K562 (cell line): ENCODE data around the gene GUCY1A1.

Source experiments
- CREM ChIP-seq: IDR thresholded peaks from 2 replicates; pipeline ENCODE4 v1.6.1; 2014; ENCODE audit warnings: antibody characterized with exemption, low read depth
- EP300 ChIP-seq: IDR thresholded peaks from 2 replicates; pipeline ENCODE4 v1.6.1; 2012; ENCODE audit warnings: low read length, improper control_type of control experiment
- SIN3A ChIP-seq, 2 experiments: fragments of 150-350 bp in 1 of 2; IDR thresholded peaks; 2 replicates each; pipeline ENCODE4 v1.6.1; 2011 to 2016; ENCODE audit warnings: borderline replicate concordance in 2 of 2, low read depth in 2 of 2, low read length in 2 of 2, mild to moderate bottlenecking in 2 of 2, moderate library complexity in 2 of 2; ENCODE audit not compliant: control insufficient read depth in 1 of 2

DNA sequence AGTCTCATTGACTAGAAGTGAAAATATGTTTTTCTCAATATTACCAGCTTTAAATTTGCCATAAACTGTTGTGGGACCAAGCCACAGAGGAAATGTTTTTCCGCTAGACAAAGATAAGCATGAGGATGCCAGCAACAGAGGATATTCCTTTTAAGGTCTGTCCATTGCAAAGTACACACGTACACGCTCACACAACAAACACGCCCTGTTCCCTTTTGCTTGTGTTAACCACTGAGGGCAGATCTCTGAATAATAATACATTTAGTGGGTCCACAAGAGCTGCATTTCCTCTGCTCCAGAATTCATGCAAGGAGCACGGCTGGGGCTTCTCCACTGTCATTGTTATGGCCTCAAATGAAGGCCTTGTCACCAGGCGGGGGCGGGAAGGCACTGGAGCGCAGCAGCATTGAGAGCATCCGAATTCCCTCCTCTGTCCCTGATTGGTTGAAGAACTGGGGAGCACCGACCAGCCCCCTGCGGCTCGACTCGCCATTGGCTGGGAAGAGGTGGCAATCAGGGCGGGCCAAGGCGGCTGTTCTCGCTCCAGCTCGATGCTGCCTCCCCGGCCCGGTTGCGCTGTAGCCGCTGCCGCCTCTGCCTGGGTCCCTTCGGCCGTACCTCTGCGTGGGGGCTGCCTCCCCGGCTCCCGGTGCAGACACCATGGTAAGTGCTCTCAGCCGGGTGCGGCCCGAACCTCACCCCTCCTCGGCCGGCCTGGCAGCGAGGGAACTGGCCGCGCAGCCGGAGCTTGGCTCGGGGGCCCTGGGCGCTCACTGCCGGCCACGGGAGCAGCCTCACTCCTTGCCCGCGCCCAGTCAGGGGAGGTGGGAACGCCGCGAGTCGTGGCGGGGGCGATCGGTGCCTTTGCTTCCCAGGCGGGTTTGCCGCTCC lies 92.1 kb downstream of the GUCY1A1 start, which contains the start of gene GUCY1B1:
- TF ChIP-seq EP300 (no peak), SIN3A (IDR thresholded peaks at IDR 0.05; ENCODE audit: borderline replicate concordance in 2 of 2, control insufficient read depth in 1 of 2, low read depth in 2 of 2, low read length in 2 of 2) (no peak), CREM (no peak)
